Neural progenitor cell (in vitro differentiated cells): Measurements from ENCODE around the gene INPP4B.

ENCODE experiments used
- EZH2 ChIP-seq: fragments of 200-600 bp; sonication (generic); IDR thresholded peaks from 2 replicates; pipeline ENCODE4 v1.6.1; 2017; ENCODE audit warnings: antibody characterized with exemption, mild to moderate bottlenecking, moderate library complexity
- TF ChIP-seq, protein P1 (sequence below): fragments of 200-600 bp; sonication (generic); IDR thresholded peaks from 2 replicates; pipeline ENCODE4 v1.5.1; 2017; ENCODE audit warnings: antibody characterized with exemption, mild to moderate bottlenecking

GRCh38 chr4:142369141-142369540 is 477.0 kb downstream of the INPP4B start:
- TF ChIP-seq, protein P1, sequence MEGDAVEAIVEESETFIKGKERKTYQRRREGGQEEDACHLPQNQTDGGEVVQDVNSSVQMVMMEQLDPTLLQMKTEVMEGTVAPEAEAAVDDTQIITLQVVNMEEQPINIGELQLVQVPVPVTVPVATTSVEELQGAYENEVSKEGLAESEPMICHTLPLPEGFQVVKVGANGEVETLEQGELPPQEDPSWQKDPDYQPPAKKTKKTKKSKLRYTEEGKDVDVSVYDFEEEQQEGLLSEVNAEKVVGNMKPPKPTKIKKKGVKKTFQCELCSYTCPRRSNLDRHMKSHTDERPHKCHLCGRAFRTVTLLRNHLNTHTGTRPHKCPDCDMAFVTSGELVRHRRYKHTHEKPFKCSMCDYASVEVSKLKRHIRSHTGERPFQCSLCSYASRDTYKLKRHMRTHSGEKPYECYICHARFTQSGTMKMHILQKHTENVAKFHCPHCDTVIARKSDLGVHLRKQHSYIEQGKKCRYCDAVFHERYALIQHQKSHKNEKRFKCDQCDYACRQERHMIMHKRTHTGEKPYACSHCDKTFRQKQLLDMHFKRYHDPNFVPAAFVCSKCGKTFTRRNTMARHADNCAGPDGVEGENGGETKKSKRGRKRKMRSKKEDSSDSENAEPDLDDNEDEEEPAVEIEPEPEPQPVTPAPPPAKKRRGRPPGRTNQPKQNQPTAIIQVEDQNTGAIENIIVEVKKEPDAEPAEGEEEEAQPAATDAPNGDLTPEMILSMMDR: no peak
- TF ChIP-seq EZH2: no peak
